MG63 (cell line): ENCODE results near the gene ATP2B1. TPM values are rescaled to one million over a fixed set of nuclear protein-coding genes. Genes with fewer than 3 reads are reported as not detected.
A peak's percentile ranks its signal among the peaks of the same experiment; 100 is the strongest.

Experiments
- DNase-seq: peaks from one replicate; pipeline ENCODE4 v3.0.0-alpha.2; 2020
- H3K27me3 ChIP-seq: fragments of 250-450 bp; sonication (Bioruptor Pico); 2 replicates; pipeline ENCODE4 v1.5.1; 2020; ENCODE audit warnings: mild to moderate bottlenecking, moderate library complexity
- H3K36me3 ChIP-seq: fragments of 250-450 bp; sonication (Bioruptor Pico); 2 replicates; pipeline ENCODE4 v1.5.1; 2020; ENCODE audit warnings: mild to moderate bottlenecking, moderate library complexity
- H3K4me3 ChIP-seq: fragments of 250-450 bp; sonication (Bioruptor Pico); 2 replicates; pipeline ENCODE4 v1.5.1; 2020; ENCODE audit warnings: mild to moderate bottlenecking, moderate library complexity
- H3K9me3 ChIP-seq: fragments of 250-450 bp; sonication (Bioruptor Pico); 2 replicates; pipeline ENCODE4 v1.5.1; 2020; ENCODE audit warnings: mild to moderate bottlenecking, moderate library complexity
- total RNA-seq: library from RNA; depleted of rRNA; stranded (reverse); fragments of >200 nt; shearing (Covaris generic); gene quantifications from 2 replicates; pipeline ENCODE4 v1.2.3, GENCODE V29; 2014; ENCODE audit warnings: low replicate concordance; rRNA removed

The ATP2B1 gene
- total RNA-seq, 1 experiment from 2014 or later: 22.4 TPM

DNA sequence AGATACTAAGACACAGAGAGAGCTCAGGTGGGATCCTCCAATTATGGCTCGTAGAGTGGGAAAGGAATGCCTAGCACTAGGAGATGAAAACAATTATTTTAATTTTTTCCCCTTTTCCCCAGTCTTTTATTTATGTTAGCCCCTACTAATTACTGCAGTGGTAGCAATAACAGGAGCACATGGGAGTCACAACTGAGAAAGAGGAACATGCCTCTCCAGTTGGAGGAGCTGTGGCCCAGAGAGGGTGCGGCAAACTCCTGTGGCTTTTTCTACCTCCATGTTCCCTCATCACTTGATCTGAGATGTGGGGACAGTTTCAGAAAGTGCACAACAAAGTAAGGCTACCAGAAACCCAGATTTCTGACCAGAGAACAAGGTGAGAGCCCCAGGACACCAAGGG is 156.9 kb downstream of the ATP2B1 start:
- Histone ChIP-seq H3K27me3 (no peaks in the 10 kb centered on the region), H3K4me3 (no peak overlapping the region)
- DNase-seq: no peak

DNA sequence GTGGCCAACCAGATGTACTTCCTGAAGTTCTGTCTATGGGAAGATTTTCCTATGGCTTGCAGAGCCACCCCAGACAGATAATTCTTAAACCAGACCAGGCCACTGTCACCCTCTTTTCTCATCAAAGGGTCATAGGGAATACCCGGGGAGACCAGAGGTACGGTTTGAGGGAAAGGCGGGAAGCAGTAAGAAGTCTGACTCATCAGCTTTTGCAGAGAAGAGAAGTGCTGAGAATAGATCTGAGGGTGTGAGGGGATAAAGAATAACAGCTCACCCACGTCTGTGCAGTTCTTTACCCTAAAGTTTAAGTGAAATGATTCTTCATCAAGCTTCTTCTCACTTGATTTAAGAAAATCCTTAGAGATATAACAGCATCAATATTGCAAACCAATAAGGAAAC is 161.5 kb downstream of the ATP2B1 start:
- Histone ChIP-seq H3K36me3 (no peaks in the 10 kb centered on the region), H3K9me3 (no peaks in the 10 kb centered on the region), H3K4me3 (no peak overlapping the region), H3K27me3 (no peaks in the 10 kb centered on the region)
- DNase-seq: no peak

More for the DNA sequence above, 156.9 kb downstream of the ATP2B1 start:
- no peaks in the 10 kb centered on the region for H3K36me3 ChIP-seq
- H3K9me3 ChIP-seq: no peaks in the 10 kb centered on the region

DNA sequence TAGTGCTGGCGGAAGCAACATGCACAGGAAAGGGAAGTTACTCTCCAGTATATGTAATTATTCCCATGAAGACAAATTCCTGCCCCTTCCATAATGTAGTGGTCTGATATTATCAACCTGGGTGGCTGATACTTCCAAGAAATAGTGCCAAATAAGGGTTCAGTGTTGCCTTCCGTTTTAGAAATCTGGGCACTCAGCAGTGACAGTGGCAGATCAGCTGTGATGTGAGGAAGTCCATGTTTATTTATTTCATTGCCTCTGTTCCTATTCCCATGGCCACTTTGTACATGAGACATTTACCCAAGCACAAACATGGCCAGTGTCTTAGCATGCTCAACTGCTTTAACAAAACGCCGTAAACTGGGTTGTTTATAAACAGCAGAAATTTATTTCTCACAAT is 162.5 kb downstream of the ATP2B1 start:
- H3K4me3 ChIP-seq: no peak overlapping the region
- no peaks in the 10 kb centered on the region for H3K27me3 ChIP-seq
- no peak for DNase-seq
- no peaks in the 10 kb centered on the region for H3K9me3 ChIP-seq
- H3K36me3 ChIP-seq: no peaks in the 10 kb centered on the region

DNA sequence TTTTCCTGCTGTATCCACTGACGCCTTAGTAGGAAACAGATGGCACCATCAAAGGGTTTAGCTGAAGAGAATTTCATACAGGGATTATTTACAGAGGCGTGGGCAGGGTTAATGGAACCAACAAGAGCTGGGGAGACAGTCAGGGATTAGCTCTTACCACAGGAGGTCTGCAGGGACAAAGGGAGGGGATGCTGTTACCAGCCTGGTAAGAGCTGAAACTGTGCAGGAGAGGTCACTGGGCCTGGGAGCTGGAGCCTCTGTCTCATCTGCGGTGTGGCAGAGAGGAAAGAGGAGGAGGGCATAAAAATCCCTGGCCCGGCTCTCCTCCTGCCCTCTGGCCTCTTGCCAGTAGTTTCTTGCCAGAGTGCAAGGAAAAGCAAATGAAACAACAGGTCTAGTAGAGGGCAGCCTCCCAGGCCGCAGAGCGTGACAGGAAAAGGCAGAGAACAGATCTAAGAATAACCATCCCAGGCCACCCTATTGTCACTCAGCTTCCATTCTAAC is 163.9 kb downstream of the ATP2B1 start:
- DNase-seq: peak; percentile 51
- H3K36me3 ChIP-seq: no peaks in the 10 kb centered on the region
- H3K4me3 ChIP-seq: no peak overlapping the region
- H3K9me3 ChIP-seq: no peaks in the 10 kb centered on the region
- no peaks in the 10 kb centered on the region for H3K27me3 ChIP-seq

DNA sequence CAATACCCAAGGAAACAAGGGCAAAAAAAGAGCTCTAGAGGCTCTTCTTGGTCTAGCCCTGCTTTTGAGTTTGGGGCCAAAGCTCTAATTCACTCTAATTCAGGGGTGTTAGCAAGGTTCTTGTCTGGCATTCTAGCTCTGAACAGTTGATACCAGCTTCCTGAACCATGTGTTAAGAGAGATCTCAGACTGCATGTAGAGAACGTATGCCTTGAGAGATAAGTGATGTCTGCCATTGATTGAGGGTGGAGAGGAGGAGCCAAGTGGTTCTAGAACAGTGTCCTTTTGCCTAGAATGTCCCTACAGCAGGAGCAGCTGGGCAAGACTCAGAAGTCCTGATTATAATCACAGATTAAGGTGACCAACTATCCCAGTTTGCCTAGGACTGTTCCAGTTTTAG is 164.6 kb downstream of the ATP2B1 start:
- DNase-seq: no peak
- H3K4me3 ChIP-seq: no peak overlapping the region
- no peaks in the 10 kb centered on the region for H3K27me3 ChIP-seq
- H3K36me3 ChIP-seq: no peaks in the 10 kb centered on the region
- H3K9me3 ChIP-seq: no peaks in the 10 kb centered on the region

DNA sequence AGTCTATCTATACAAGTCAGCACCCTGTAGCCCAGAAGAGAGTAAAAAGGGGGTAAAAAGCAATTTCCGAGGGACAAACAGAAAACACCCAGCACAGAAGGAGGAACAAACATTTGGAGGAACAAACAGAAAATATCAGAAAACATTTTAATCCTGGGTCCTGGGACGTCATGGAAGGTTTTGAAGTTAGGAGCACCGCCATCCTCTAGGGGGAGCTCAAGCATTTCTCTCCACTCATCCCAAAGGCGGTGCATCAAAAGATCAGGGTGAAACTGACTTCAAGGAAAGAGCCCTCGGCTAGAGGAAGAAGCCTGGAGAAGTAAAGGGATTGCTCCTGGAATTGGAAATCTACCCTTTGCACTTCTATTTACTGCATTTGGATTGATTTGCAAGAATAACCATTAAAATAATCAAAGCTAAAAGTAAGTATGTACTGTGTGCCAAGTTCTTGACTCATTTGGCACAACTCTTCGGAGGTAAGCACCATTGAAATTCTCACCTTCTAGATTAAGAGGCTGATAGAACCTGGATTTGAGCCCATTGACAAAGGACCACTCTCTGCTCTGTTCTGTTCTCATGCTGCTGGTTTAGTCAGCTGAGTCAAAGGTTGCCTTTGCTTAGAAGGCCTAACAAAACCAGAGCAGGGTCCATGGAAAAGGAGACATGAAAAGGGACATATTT is 165.6 kb downstream of the ATP2B1 start:
- DNase-seq: peak; percentile 42
- no peaks in the 10 kb centered on the region for H3K27me3 ChIP-seq
- no peak overlapping the region for H3K4me3 ChIP-seq
- H3K9me3 ChIP-seq: no peaks in the 10 kb centered on the region
- no peaks in the 10 kb centered on the region for H3K36me3 ChIP-seq

DNA sequence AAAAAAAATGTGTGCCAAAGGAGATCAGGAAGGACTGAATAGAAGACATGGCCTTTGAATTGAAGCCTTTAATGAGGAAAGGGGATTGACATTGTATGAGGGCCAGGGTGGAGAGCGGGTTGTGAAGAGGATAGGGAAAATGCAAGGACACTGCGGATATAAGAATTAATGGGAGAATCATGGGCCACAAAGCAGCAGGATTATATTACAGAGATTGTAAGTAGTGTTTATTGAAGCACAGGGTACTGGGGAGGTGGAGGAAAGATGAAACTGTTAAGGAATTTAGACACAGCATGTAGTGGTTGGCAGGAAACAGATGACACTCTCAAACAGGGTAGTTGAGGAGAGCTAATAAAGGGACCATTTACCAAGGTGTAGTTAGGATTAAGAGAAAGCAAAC is 166.4 kb downstream of the ATP2B1 start:
- H3K9me3 ChIP-seq: no peaks in the 10 kb centered on the region
- no peak for DNase-seq
- H3K27me3 ChIP-seq: no peaks in the 10 kb centered on the region
- H3K36me3 ChIP-seq: no peaks in the 10 kb centered on the region
- H3K4me3 ChIP-seq: no peak overlapping the region

DNA sequence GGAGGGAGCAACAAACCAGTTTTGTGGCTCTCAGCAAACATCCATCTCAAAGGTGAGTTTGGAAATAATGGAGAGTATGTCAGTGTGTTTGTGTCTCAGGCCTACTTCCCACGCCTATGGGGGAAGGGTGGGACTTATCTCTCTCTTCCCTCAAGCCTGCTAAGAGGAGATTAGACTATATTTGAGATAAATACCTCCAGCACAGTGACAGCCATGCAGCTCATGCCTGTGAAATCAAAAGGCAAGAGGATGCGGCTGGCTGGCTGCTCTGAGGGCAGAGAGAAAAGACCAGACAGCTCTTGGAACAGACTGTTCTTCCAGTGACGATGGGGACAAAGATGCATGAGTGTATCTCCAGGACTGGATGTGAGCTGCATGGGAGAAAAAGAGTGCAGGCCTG is 168.1 kb downstream of the ATP2B1 start:
- DNase-seq: no peak
- H3K36me3 ChIP-seq: no peaks in the 10 kb centered on the region
- no peaks in the 10 kb centered on the region for H3K27me3 ChIP-seq
- H3K4me3 ChIP-seq: no peak overlapping the region
- no peaks in the 10 kb centered on the region for H3K9me3 ChIP-seq

DNA sequence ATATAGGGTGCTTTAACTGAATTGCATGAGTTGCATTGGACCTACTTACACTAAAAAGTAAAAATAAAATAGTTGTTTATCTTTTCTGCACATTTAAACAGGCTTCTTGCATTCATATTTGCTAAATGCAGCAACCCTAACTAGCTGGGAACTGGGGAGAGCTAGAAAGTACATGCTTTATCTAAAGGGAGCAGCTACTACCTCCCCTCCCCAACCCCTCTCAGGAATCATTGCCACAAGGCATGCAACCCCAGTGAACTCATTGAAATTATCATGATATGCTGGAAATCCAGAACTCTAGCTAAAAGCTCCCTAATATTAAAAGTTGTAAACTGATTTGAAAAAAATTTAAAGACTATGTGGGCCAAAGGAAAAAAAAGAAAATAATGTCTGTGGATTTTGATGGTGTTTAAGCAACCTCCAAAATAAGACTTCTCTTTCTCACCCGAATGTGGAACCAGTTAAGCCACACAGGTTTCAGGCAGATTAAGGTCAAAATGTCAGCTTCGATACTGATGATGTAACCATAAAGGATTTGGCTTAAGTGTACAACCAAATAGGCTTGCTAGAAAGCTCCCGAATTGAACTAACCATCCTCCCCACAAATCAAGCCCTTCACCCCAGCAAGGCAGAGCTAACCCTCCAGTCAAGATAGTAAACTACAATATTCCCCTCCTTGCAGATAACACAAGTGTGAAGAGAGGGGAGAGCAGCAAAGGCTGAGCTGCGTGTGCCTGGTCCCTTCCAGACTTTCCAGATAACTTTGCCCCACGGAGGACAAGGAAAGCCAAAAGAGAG is 169.0 kb downstream of the ATP2B1 start:
- no peaks in the 10 kb centered on the region for H3K9me3 ChIP-seq
- no peaks in the 10 kb centered on the region for H3K27me3 ChIP-seq
- H3K4me3 ChIP-seq: no peak overlapping the region
- DNase-seq: no peak
- H3K36me3 ChIP-seq: no peaks in the 10 kb centered on the region

DNA sequence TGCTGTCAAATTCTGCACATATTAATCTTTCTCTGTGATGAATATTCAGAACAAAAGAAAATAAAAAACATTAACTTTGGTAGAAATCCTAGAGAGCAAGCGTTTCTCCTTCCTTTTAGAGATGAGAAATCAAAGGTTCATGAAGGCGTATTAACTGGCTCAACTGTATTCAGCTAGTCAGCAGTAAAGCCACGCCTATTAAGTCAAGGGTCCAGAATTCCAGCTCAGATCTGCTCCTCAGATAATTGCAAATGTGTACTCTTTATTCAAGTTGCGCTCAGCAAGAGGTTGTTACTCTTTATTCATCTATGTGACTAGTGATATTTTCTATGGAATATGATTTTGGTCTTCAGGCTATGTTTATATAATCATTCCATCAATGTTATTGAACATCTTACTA is 169.7 kb downstream of the ATP2B1 start:
- H3K36me3 ChIP-seq: no peaks in the 10 kb centered on the region
- H3K9me3 ChIP-seq: no peaks in the 10 kb centered on the region
- no peak for DNase-seq
- no peak overlapping the region for H3K4me3 ChIP-seq
- no peaks in the 10 kb centered on the region for H3K27me3 ChIP-seq

Other genes with a start within 250 kb of the ATP2B1 start
- 3.5 and 5.3 TPM in 2 replicates for gene GALNT4, start 184.0 kb downstream of the ATP2B1 start, total RNA-seq
- gene POC1B, start 182.8 kb downstream of the ATP2B1 start, total RNA-seq: 6.9 and 11.8 TPM in 2 replicates